ENCODE results near the gene SNX5. TPM values are rescaled to one million over a fixed set of nuclear protein-coding genes. Genes with fewer than 3 reads are reported as not detected.

SNX5 gene
- total and polyA plus RNA-seq, 2 of the 13 experiments (the other 11 are each of a cell fraction or from before 2014, with no cell fraction given), result 664 to 1,040 TPM

- no peak; the same call in 1 of the 2 replicates for TF ChIP-seq ZNF33B (CRISPR knock-in tag; IDR thresholded peaks at IDR 0.05)
- peak; percentile 97 for TF ChIP-seq ZSCAN20 (CRISPR knock-in tag; IDR thresholded peaks at IDR 0.05; ENCODE audit: borderline replicate concordance)
- no peak for TF ChIP-seq ZSCAN30 (CRISPR knock-in tag; IDR thresholded peaks at IDR 0.05)
- TF ChIP-seq AFF4 (CRISPR knock-in tag; IDR thresholded peaks at IDR 0.05), result peak; percentile 93
- no peak for TF ChIP-seq ZNF552 (CRISPR knock-in tag; IDR thresholded peaks at IDR 0.05; ENCODE audit: borderline replicate concordance)
- TF ChIP-seq ZBED4 (CRISPR knock-in tag; IDR thresholded peaks at IDR 0.05; ENCODE audit: borderline replicate concordance), result peak; percentile 74
- no peak for TF ChIP-seq MAFF (IDR thresholded peaks at IDR 0.05; ENCODE audit: low read depth, low read length)
- no peak for TF ChIP-seq ZNF598 (CRISPR knock-in tag; IDR thresholded peaks at IDR 0.05; ENCODE audit: borderline replicate concordance)
- TF ChIP-seq ZNF800 (CRISPR knock-in tag; IDR thresholded peaks at IDR 0.05), result peak; percentile 86
- no peak for TF ChIP-seq SMARCE1 (IDR thresholded peaks at IDR 0.05; ENCODE audit: borderline replicate concordance)
- peak; percentile 20 for TF ChIP-seq CBX1 (IDR thresholded peaks at IDR 0.05; ENCODE audit: low read depth)
- no peak; the same call in 1 of the 2 replicates for TF ChIP-seq ZNF646 (CRISPR knock-in tag; IDR thresholded peaks at IDR 0.05)
- peak; percentile 69 for TF ChIP-seq SOX5 (CRISPR knock-in tag; IDR thresholded peaks at IDR 0.05; ENCODE audit: borderline replicate concordance)
Measured at GRCh38 chr20:17960927-17961586, 7.5 kb downstream of the SNX5 start (continued).
